GM21529 (cell line): ENCODE results near the gene SYCP3.

Source experiments
- ATAC-seq: cut with Tn5 transposase; IDR thresholded peaks from one replicate; pipeline ENCODE4 v1.9.1; 2021; ENCODE audit not compliant: unreplicated experiment

Gene SYCP3

GRCh38 chr12:101738920-101739665 lies at the start of gene SYCP3:
SYCP3 (minus strand) TSS chr12:101739462; CDS start chr12:101737935, 1,527 bp downstream.
- ATAC-seq, result no peak

GRCh38 chr12:101785671-101786070 lies 46.4 kb upstream of the SYCP3 start:
- no peak for ATAC-seq

- ATAC-seq, result no peak
Observed at GRCh38 chr12:101784376-101784775, 45.1 kb upstream of the SYCP3 start.

- ATAC-seq, result no peak
Observed at GRCh38 chr12:101783838-101784237, 44.6 kb upstream of the SYCP3 start.

- no peak for ATAC-seq
Observed at GRCh38 chr12:101783150-101783549, 43.9 kb upstream of the SYCP3 start.

GRCh38 chr12:101782273-101782731 lies 43.0 kb upstream of the SYCP3 start:
- ATAC-seq, result no peak

- ATAC-seq, result no peak
Observed at GRCh38 chr12:101781834-101782233, 42.6 kb upstream of the SYCP3 start.

- no peak for ATAC-seq
Observed at GRCh38 chr12:101780599-101780998, 41.3 kb upstream of the SYCP3 start.

GRCh38 chr12:101779626-101780025 lies 40.4 kb upstream of the SYCP3 start:
- no peak for ATAC-seq

- no peak for ATAC-seq
Observed at GRCh38 chr12:101779200-101779599, 39.9 kb upstream of the SYCP3 start.

GRCh38 chr12:101777978-101778377 lies 38.7 kb upstream of the SYCP3 start:
- no peak for ATAC-seq

- no peak for ATAC-seq
Observed at GRCh38 chr12:101777485-101777884, 38.2 kb upstream of the SYCP3 start.

- no peak for ATAC-seq
Observed at GRCh38 chr12:101775816-101776215, 36.6 kb upstream of the SYCP3 start.

- ATAC-seq, result peak; percentile 93
Observed at GRCh38 chr12:101773650-101774162, 34.4 kb upstream of the SYCP3 start.

GRCh38 chr12:101772012-101772775 lies 32.9 kb upstream of the SYCP3 start:
- no peak for ATAC-seq

- no peak for ATAC-seq
Observed at GRCh38 chr12:101769865-101770264, 30.6 kb upstream of the SYCP3 start.

GRCh38 chr12:101768781-101769180 lies 29.5 kb upstream of the SYCP3 start:
- no peak for ATAC-seq

- ATAC-seq, result no peak
Observed at GRCh38 chr12:101767537-101767936, 28.3 kb upstream of the SYCP3 start.

- no peak for ATAC-seq
Observed at GRCh38 chr12:101764051-101764792, 25.0 kb upstream of the SYCP3 start.

- no peak for ATAC-seq
Observed at GRCh38 chr12:101763246-101763931, 24.1 kb upstream of the SYCP3 start.

- no peak for ATAC-seq
Observed at GRCh38 chr12:101761781-101762180, 22.5 kb upstream of the SYCP3 start.
